Measurements from ENCODE around the gene SMYD5.

The SMYD5 gene

GRCh38 chr2:73208258-73208657 is 5.8 kb upstream of the SMYD5 start:
- DNase-seq (ENCODE audit: low spot score), result no peak

- DNase-seq (ENCODE audit: low spot score), result no peak
Measured at GRCh38 chr2:73210019-73210418, 4.0 kb upstream of the SMYD5 start.

GRCh38 chr2:73210696-73211095 is 3.3 kb upstream of the SMYD5 start:
- DNase-seq (ENCODE audit: low spot score), result no peak

- DNase-seq (ENCODE audit: low spot score), result no peak
Measured at GRCh38 chr2:73212098-73212447, 2.0 kb upstream of the SMYD5 start.

GRCh38 chr2:73212448-73213176 is 1.4 kb upstream of the SMYD5 start:
- peak; percentile 73 for DNase-seq (ENCODE audit: low spot score)

GRCh38 chr2:73215254-73215653 is 1.2 kb downstream of the SMYD5 start:
- DNase-seq (ENCODE audit: low spot score), result no peak

- DNase-seq (ENCODE audit: low spot score), result no peak
Measured at GRCh38 chr2:73217160-73217559, 3.1 kb downstream of the SMYD5 start.

- DNase-seq (ENCODE audit: low spot score), result no peak
Measured at GRCh38 chr2:73217826-73218225, 3.8 kb downstream of the SMYD5 start.

GRCh38 chr2:73218298-73218697 is 4.3 kb downstream of the SMYD5 start:
- no peak for DNase-seq (ENCODE audit: low spot score)

- no peak for DNase-seq (ENCODE audit: low spot score)
Measured at GRCh38 chr2:73223821-73224220, 9.8 kb downstream of the SMYD5 start.

GRCh38 chr2:73225513-73226360 is 11.7 kb downstream of the SMYD5 start:
- no peak for DNase-seq (ENCODE audit: low spot score)

GRCh38 chr2:73227086-73227485 is 13.0 kb downstream of the SMYD5 start:
- no peak for DNase-seq (ENCODE audit: low spot score)

- DNase-seq (ENCODE audit: low spot score), result no peak
Measured at GRCh38 chr2:73228631-73229030, 14.6 kb downstream of the SMYD5 start.

- DNase-seq (ENCODE audit: low spot score), result peak; percentile 35
Measured at GRCh38 chr2:73232403-73233153, 18.5 kb downstream of the SMYD5 start.

- DNase-seq (ENCODE audit: low spot score), result peak; percentile 98
Measured at GRCh38 chr2:73233154-73233931, 19.3 kb downstream of the SMYD5 start, which contains the start of gene PRADC1. PRADC1 (minus strand) TSS chr2:73233239; CDS start chr2:73233160, 79 bp downstream.

- peak; percentile 93 for DNase-seq (ENCODE audit: low spot score)
Measured at GRCh38 chr2:73233932-73234832, 20.1 kb downstream of the SMYD5 start, which contains the start of gene CCT7. CCT7 (plus strand) TSS chr2:73234308; CDS start chr2:73234379, 71 bp downstream.

- DNase-seq (ENCODE audit: low spot score), result no peak
Measured at GRCh38 chr2:73235315-73236028, 21.4 kb downstream of the SMYD5 start.

- no peak for DNase-seq (ENCODE audit: low spot score)
Measured at GRCh38 chr2:73237168-73237567, 23.1 kb downstream of the SMYD5 start.

GRCh38 chr2:73238149-73238548 is 24.1 kb downstream of the SMYD5 start:
- no peak for DNase-seq (ENCODE audit: low spot score)

GRCh38 chr2:73238976-73239375 is 24.9 kb downstream of the SMYD5 start:
- DNase-seq (ENCODE audit: low spot score), result no peak
